ENCODE measurements around the gene TTPAL.

DNA sequence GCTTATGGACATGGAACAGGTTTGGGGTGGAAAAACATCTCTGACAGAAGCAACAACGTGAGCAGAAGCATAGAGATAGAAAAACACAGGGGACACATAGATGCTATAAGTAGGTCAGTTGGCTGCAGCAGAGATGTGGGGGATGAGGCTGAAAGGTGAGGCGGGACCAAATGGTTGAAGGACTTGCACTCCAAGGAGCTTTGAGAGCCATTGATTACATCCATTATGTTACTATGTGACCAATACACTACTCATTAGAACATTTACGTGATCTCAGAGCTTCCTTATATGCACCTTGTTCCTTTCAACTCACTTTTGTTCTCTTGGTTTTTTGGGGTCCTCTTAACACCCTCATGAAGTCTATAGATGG lies 47.9 kb upstream of the TTPAL start:
- TF ChIP-seq, protein P1, sequence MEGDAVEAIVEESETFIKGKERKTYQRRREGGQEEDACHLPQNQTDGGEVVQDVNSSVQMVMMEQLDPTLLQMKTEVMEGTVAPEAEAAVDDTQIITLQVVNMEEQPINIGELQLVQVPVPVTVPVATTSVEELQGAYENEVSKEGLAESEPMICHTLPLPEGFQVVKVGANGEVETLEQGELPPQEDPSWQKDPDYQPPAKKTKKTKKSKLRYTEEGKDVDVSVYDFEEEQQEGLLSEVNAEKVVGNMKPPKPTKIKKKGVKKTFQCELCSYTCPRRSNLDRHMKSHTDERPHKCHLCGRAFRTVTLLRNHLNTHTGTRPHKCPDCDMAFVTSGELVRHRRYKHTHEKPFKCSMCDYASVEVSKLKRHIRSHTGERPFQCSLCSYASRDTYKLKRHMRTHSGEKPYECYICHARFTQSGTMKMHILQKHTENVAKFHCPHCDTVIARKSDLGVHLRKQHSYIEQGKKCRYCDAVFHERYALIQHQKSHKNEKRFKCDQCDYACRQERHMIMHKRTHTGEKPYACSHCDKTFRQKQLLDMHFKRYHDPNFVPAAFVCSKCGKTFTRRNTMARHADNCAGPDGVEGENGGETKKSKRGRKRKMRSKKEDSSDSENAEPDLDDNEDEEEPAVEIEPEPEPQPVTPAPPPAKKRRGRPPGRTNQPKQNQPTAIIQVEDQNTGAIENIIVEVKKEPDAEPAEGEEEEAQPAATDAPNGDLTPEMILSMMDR (conservative IDR thresholded peaks at IDR 0.05; ENCODE audit: low read depth, low read length): no peak
- TF ChIP-seq RAD21 (IDR thresholded peaks at IDR 0.05; ENCODE audit: low read length): no peak
- TF ChIP-seq, protein P2, sequence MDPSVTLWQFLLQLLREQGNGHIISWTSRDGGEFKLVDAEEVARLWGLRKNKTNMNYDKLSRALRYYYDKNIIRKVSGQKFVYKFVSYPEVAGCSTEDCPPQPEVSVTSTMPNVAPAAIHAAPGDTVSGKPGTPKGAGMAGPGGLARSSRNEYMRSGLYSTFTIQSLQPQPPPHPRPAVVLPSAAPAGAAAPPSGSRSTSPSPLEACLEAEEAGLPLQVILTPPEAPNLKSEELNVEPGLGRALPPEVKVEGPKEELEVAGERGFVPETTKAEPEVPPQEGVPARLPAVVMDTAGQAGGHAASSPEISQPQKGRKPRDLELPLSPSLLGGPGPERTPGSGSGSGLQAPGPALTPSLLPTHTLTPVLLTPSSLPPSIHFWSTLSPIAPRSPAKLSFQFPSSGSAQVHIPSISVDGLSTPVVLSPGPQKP (IDR thresholded peaks at IDR 0.05; ENCODE audit: borderline replicate concordance, low read depth, low read length): no peak
- TF ChIP-seq, protein P3, sequence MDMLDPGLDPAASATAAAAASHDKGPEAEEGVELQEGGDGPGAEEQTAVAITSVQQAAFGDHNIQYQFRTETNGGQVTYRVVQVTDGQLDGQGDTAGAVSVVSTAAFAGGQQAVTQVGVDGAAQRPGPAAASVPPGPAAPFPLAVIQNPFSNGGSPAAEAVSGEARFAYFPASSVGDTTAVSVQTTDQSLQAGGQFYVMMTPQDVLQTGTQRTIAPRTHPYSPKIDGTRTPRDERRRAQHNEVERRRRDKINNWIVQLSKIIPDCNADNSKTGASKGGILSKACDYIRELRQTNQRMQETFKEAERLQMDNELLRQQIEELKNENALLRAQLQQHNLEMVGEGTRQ (IDR thresholded peaks at IDR 0.05; ENCODE audit: low read depth, low read length): no peak
- TF ChIP-seq MAFK (IDR thresholded peaks at IDR 0.05; ENCODE audit: low read depth, low read length): no peak
- TF ChIP-seq MXI1 (IDR thresholded peaks at IDR 0.05; ENCODE audit: borderline replicate concordance, low read depth, low read length): no peak
- no peak for TF ChIP-seq POLR2A (IDR thresholded peaks at IDR 0.05; ENCODE audit: low read depth, low read length)

Data from IMR-90 (cell line).